OCI-LY7 (cell line): ENCODE measurements around the gene C1orf21.

ENCODE experiments used
- EZH2phosphoT487 ChIP-seq: fragments of 200-600 bp; sonication (generic); IDR thresholded peaks from 2 replicates; pipeline ENCODE4 v1.6.1; 2018; ENCODE audit warnings: low read depth, borderline replicate concordance, mild to moderate bottlenecking, mixed run types, antibody characterized with exemption, low read length, moderate library complexity, mixed read lengths
- TF ChIP-seq, protein P1 (sequence below): fragments of 200-600 bp; sonication (generic); conservative IDR thresholded peaks from 2 replicates; pipeline ENCODE4 v1.5.1; 2014; ENCODE audit warnings: mild to moderate bottlenecking, antibody characterized with exemption, low read length, moderate library complexity, mixed read lengths

- TF ChIP-seq, protein P1, sequence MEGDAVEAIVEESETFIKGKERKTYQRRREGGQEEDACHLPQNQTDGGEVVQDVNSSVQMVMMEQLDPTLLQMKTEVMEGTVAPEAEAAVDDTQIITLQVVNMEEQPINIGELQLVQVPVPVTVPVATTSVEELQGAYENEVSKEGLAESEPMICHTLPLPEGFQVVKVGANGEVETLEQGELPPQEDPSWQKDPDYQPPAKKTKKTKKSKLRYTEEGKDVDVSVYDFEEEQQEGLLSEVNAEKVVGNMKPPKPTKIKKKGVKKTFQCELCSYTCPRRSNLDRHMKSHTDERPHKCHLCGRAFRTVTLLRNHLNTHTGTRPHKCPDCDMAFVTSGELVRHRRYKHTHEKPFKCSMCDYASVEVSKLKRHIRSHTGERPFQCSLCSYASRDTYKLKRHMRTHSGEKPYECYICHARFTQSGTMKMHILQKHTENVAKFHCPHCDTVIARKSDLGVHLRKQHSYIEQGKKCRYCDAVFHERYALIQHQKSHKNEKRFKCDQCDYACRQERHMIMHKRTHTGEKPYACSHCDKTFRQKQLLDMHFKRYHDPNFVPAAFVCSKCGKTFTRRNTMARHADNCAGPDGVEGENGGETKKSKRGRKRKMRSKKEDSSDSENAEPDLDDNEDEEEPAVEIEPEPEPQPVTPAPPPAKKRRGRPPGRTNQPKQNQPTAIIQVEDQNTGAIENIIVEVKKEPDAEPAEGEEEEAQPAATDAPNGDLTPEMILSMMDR = no peak
- TF ChIP-seq EZH2phosphoT487 = no peak
Observed at GRCh38 chr1:184639205-184639604, 252.4 kb downstream of the C1orf21 start.
